HG02943 (cell line): ENCODE results near the gene TNFAIP2.

Experiments used
- ATAC-seq: cut with Tn5 transposase; IDR thresholded peaks from one replicate; pipeline ENCODE4 v1.9.1; 2021; ENCODE audit warnings: mild to moderate bottlenecking, low read depth, moderate library complexity; ENCODE audit not compliant: unreplicated experiment

TNFAIP2 gene, protein sequence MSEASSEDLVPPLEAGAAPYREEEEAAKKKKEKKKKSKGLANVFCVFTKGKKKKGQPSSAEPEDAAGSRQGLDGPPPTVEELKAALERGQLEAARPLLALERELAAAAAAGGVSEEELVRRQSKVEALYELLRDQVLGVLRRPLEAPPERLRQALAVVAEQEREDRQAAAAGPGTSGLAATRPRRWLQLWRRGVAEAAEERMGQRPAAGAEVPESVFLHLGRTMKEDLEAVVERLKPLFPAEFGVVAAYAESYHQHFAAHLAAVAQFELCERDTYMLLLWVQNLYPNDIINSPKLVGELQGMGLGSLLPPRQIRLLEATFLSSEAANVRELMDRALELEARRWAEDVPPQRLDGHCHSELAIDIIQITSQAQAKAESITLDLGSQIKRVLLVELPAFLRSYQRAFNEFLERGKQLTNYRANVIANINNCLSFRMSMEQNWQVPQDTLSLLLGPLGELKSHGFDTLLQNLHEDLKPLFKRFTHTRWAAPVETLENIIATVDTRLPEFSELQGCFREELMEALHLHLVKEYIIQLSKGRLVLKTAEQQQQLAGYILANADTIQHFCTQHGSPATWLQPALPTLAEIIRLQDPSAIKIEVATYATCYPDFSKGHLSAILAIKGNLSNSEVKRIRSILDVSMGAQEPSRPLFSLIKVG

DNA sequence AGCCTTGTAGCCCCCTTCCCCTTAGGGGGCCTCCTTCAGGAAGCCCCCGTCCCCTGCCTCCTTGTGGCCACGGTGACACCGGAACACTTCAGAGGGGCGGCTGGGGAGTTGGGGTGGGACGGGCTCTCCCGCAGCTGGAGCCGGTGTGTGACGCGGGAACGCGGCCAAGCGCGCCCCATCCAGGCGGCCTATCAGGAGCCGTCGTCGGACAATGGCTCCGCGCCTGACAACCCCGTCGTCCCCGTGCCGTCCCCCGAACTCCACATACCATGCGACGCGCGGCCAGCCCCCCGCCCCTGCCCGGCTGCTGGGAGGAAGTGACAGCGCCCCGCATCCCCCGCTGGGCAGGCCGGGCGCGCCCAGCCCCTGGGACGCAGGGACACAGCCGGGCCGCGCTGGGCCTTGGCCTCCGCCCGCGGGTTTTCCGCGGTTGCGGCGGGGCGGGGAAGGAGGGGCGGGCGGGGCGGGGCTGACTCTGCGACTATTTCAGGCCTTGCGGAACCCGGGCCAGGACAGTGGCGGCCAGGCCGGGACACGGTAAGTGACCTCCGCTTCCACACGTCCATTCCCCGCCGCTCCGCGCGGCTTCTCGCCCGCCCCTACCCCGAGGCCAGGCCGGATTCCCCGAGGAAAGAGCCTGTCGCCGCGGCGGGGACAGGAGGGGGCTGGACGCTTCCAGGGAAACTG lies at the start of gene TNFAIP2:
TSS of gene TNFAIP2 (plus strand) at position 515 of the 687 bp plus-strand sequence. CDS start 2,997 bp downstream, outside the sequence.
- no peak for ATAC-seq

DNA sequence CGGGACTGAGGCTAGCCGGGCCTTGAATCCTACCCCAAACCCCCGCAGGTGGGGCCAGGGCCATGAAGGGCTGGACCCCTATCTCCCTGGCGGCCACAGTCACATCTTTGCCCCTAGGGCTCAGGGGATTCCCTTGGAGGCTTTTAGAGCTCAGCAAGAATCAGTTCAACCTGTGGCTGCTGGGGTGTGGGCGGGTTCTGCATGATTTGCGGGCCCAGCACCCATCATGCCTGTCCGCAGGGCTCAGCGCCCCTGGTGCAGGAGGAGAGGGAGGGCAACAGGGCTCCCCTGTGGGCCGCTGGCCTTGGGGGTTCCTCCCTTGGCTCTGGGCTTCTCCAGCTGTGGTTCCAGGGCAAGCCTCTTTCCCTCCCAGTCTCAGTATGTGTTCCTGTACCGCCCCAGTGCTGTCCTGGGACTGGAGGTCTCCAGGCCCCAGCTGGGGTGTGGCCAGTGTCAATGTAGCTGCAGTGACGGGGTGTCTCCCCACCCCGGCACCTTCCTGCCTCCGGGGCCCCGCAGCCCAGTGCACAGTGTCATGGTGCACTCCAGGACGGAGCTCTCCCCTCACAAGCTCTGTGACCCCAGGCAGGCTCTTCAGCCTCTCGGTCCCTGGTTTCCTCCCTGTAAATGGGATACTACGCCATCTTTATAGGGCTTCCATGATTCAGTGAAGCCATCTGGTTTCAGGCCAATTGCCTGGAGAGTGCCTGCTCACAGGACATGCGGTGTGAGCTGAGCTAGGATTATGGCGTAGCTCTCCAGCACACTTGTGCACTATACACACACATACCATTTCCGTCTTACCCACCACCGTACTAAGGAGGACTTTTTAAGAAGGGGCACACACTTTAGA lies 49.2 kb upstream of the TNFAIP2 start:
- ATAC-seq: no peak

DNA sequence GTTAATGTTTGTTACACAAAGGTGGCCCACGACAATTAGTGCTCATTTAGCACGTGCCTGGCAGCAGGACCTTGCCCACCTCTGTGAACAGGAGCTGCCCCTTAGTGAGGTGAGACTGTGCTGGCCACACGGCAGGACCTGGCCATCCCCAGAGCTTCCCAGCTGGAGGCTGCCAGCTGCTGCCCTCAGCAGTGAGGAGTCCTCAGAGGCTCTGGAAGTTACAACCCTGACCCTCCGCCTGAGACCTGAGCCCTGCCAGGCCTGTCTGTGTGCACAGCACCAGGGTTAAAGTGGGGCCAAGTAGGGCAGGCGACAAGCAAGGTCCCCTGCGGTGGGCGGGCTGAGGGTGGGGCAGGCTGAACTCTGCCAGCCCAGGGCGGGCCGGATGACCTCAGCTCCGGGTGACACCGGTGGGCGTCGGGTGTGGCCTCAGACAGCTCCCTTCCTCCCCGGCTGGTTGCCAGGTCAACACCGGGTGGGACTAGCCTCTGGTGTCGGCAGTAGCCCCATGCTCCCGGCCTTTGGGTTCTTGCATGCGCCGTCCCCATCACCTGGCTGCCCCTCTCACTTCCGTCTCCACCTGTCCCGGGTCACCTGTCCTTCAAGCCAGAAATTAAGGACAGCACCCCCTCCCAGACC lies 48.4 kb upstream of the TNFAIP2 start:
- ATAC-seq: no peak

DNA sequence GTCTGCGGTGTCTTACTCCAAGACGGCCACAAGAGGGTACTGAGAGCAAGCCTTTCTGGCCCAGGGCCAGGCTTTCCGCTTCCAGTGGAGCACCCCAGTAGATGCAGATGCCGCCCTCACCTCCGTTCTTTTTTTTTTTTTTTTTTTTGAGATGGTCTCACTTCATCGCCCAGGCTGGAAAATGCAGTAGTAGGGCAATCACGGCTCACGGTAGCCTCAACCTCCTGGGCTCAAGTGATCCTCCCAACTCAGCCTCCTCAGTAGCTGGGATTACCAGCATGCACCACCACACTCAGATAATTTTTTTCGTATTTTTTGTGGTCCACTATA lies 44.9 kb upstream of the TNFAIP2 start:
- no peak for ATAC-seq

DNA sequence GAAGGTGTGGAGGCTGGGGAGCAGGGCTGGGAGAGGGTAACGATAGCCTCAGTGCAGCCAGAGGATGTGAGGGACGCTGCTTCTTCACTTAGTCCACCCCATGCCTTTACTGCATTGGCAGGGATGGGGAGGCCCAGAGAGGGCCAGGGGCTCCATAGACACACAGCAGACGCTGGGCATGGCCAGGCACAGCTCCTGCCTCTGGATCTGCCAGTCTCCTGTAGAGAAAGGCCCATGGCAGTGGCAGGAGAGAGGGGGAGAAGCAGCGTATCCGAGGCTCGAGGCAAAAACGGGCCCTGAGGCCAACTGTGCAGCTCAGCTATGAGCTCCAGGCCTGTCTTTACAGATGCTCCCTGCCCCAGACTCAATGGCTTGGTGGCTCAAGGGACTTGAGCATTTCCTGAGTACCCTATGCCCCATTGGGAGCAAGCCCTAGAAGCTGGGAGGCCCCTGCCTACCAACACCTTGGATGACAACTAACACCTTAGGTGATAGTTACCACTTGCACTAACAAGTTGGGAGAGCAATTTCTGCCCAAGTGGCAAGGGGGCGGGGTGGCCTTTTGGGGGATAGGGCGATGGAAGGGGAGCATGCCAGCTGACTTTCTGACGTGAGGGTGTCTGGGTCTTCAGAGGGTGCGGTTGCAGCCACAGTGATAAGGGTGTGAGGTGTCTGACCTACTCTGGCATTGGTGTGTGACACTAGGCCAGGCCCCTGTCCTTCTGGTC lies 44.2 kb upstream of the TNFAIP2 start:
- ATAC-seq: no peak

DNA sequence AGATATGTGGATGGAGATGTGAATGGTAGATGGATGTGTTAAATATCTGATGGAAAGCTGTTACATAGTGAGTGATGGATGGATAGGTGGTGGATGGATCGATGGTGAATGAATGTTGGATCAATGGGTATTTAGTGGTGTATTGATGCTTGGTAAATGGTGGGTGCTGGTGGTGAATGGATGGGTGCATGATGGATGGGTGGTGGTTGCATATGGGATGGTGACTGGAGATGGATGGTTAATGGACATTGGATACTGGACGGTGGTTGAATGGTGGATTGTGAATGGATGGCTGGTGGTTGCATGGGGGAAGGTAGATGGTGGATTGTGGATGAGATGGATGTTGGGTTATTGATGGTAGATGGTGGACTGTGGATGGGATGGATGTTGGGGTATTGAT lies 41.3 kb upstream of the TNFAIP2 start:
- no peak for ATAC-seq

DNA sequence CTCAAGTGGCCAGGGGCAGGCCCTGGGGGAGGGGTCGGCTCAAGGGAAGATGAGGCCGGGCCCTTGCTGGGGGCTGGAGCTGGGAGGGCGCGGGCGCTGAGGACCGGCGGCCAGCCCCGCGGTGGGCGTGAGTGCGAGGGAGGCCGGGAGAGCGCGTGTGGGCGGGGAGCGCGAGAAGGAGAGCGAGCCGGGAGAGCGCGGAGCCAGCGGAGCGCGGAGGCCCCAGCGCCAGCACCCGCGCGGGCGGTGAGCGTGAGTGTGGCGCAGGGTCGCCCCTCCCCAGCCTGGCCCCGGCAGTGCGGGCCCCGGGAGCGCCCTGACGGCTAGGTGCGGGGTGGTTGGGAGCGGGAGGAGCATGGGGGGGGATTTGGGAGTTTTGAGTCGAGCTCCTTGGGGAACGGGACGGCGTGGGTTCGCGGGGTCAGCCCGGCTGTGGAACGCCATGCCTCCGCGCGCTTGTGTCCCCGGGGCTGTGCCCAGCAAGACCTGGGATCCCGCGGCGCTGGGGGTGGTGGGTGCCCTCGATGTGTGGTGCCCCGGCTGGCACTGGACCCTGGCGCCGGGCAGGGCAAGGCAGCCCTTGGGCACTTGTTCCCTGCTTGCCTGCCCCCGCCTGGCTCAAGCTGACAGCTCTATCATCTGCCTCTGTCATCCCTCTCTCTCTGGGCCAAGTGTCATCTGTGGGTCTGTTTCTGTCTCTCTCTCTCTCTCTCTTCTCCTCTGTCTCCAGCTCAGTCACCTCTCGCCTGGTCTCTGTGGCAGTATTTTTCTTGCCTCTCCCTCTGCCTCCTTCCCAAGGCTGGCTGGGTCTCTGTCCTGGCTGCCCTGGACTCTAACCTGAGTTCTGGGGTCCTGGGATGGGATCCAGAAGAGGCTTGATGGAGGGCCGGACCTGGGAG lies 39.0 kb upstream of the TNFAIP2 start, which contains the start of gene LBHD2:
TSS of gene LBHD2 (plus strand) at position 190 of the 899 bp plus-strand sequence. CDS start 1,803 bp downstream, outside the sequence.
- ATAC-seq: no peak

DNA sequence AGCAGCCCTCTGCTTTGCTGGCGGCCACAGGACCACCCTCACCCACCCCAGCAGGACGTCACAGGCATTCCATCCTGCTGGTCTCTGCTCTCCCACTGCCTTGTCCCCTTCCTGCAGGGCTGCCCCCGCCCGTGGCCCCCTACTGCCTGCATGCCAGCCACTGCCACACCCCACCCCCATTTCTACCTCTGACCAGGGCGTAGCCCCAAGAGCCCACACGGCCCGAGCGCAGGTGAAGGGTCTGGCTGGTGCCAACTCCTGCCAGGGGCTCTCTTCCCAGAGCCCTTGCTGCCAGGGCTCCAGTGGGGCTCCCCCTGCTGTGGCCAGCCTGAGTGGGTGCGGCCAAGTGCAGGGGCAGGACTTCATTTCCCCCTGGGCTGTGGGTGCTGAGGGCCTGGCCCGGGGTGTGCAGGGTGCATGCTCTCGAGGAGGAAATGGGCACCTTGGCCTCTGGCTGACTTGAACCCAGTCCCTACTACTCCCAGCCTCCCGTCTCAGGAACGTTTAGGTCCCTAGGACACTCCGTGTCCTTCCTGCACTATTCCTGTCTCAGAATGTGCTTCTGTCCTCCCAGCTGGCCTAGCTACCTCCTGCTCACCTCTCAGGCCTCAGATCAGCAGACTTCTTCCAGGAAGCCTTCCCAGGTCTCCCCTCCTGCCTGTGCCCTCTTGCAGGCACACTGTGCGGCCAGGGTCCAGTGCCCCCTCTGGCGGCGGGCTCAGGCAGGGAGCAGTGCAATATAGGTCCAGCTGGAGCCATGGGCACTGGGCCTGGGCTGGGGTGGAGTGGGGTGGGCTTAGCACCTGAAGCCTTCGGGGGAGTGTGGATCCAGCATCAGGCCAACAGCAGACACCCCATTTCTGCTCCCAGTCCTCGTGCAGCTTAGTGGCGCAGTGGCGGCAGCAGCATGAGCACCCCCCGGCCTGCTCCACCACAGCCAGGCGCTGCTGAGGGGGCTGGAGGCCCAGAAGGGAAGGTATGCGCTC lies 37.9 kb upstream of the TNFAIP2 start:
- ATAC-seq: no peak

DNA sequence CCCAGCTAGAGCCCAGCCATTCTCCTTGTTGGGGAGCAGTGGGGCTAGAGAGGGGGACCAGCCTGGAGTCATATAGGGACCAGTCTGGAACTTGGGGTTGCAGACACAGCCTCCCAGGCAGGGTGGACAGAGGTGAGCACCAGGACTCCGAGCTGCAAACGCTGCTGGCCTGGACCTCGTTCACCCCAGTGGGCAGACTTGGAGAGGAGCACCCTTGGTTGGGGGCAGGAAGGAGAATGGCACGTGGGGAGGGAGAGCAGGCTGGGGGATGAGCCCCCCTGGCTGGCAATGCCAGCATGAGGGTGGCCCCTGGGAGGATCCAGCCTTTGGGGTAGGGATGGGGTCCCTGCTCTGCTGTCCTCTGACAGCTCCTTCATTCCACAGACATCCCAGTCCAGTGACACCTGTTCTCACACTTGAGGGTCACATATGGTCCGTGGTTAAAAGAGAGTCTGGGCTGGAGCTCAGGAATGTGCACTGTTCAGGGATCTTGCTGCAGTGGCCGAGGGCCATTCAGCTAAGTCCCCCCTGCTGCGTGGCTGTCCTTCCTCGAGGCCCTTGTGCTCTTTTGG lies 36.4 kb upstream of the TNFAIP2 start:
- no peak for ATAC-seq

DNA sequence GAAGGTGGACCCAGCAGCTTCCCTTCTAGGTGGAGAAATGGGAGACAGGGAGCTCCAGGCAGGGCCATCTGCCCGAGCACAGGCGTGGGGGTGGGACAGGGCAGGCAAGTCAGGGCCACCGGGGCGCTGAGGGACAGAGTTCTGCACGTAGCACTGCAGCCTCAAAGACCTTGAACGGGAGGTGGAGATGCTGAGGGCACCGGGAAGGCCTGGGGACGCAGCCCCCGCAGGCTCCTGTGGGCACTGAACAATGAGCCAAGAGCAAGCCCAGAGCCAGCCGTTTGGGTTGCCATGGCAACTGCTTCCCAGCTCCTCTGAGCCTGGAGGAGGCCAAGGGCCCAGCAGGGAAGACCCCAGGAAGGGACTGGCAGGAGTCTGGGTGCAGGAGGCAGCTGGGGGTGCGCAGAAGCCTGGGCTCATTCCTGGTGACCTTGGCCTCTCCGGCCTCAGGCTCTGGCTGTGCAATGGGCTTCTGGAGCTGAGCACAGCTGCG lies 35.9 kb upstream of the TNFAIP2 start:
- no peak for ATAC-seq

DNA sequence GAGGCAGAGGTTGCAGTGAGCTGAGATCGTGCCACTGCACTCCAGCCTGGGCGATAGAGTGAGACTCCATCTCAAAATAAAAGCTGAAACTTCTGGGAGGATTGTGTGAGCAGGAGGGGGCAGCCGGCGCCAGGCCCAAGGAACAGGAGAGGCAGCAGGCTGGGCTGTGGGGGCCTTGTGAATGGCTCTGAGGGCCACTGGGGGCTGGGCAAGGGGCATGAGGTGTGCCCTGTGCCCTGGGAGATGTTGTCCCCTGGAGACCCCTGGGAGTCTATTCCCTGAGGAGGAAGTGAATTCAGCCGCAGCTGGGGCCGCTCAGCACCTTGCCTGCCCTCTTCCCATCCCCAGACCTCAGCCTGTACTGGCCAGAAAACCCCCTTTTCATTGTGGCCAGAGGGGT lies 34.3 kb upstream of the TNFAIP2 start:
- ATAC-seq: no peak

DNA sequence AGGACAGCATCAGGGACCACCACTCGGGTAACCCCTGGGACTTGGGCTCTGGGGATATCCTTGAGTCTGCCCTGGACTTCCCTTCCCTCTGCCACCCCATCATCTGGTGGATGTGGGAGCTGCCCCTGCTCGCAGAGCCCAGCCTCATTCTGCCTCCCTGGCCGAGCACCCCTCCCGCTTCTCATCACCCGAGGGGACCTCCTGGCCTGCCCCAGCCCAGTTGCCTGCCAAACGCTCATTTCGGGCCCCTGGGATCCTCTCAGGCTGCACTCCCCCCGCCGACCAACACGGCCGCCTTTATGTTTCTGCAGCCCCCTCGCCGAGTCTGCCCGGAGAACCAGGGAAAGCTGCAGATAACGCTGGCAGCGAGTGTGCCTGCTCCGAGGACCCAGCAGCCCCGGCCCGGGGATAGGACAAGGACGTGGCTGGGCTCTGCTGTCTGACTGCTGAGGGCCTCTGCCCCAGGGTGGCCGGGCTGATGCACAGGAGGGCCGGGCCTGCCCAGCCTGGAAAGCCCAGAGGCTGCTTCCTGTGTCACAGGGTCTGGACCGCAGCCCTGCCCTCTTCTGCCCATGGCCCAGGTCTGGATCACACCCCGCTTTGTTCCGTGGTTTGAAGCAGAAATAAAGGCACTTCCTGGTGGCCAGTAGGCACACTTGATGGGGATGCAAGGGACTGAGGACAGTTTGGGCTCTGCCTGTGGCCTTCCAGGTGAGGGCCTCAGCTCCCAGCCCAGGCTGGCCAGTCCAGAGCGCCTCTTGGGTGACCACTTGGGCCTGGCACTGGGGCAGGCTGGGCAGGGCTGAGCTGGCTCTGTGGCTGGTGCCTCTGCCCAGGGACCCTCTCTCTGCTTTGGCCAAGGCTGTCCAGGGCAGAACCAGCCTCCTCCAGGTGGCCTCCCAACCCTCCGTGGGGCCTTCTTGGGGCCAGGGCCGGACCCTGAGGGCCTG lies 33.6 kb upstream of the TNFAIP2 start:
- no peak for ATAC-seq

DNA sequence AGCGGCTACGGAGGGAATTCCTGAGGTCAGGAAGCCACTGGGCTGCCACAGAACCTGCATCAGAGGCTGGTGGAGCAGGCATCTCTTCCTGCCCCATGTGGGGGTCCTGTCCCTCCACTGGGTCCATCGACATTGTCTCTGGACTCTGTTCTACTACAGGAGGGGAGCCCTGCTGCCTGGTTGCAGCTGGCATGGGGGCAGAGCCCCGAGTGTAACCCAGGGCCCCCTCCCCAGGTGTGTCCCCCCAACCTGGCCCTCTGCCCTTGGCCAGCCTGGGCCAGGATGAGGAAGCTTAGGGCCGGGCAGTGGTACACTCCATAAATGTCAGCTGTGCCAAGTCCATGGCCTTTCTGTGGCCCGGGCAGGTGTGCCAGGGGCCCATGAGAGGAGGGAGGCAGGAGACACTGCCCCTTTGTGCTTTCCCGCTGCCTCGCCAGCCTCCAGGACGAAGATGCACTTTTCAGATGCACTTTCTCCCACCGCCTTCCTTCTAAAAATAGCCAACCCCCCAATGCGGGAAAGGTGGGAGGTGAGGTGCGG lies 32.7 kb upstream of the TNFAIP2 start:
- ATAC-seq: no peak

DNA sequence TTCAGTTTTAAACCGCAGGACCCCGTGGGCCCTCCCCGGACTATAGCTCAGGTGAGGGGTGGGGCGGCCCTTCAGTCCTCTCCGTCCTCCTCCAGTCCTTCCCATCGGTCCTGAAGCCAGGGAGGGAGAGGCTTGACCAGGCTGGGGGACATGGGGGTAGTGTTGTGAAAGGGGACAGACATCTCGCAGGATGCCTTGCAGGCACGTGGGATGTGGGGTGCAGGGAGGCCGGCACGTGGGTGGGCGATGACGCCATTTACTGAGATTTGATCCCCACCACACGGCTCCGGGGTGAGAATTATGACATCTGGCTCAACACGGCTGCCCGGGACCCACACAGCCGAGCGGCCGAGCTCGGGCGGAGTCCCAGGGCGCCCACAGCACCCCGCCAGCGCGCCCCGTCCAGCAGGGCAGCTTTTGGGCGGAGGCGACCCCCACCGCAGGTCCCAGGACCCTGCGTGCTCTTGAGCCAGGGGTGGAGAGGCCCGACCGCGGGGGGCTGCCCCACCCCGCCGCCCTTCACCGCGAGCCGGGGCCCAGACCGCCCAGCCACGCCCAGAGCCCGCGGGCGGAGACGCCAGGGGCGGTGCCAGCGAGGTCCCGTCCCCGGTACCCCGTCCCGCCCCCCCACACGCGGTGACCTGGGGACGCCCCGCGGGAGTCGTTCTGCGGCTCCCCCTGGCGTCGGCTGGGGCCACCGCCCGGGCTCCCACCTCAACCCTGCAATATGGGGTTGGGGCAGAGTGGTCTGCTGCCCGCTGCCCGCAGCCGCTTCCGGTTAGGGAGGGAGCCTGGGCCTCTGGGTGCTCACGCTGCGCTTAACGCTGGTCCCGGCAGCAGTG lies 32.0 kb upstream of the TNFAIP2 start:
- ATAC-seq: no peak

DNA sequence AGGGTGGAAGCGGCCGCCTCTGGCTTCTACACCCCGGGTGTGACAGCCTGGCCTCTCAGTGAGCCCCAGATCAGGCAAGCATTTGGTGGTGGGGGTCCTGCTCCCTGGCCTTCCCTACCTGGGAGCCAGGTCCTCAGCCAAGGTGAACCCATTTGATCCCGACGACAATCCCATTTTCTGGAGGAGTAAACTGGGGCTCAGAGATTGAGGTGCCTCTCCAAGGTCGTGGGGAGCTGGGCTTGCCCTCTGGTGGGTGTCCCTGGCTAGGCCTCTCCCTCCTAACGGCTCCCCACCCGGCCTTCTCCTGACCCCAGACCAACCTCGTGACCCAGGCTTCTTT lies 31.4 kb upstream of the TNFAIP2 start:
- ATAC-seq: no peak
